ENCODE measurements around the gene PSMC5.

PSMC5 gene

DNA sequence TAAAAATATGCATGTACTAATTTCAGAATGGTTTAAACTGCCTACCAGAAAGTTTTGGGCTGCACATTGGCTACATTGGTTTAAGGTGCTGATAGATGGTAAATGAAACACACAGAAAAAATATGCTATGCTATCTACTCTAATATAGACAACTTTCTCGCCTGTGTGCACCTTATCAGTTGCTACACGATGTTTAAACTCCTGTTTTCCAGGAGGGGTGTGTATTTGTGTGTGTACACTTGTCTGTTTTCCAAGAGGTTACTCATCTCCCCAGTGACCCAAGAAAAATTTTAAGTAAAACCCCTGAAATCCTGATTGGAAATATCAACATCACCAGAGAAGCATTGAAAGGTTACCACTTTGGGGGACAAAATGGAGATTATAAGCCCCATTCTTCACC lies 21.6 kb upstream of the PSMC5 start:
- TF ChIP-seq, protein P1, sequence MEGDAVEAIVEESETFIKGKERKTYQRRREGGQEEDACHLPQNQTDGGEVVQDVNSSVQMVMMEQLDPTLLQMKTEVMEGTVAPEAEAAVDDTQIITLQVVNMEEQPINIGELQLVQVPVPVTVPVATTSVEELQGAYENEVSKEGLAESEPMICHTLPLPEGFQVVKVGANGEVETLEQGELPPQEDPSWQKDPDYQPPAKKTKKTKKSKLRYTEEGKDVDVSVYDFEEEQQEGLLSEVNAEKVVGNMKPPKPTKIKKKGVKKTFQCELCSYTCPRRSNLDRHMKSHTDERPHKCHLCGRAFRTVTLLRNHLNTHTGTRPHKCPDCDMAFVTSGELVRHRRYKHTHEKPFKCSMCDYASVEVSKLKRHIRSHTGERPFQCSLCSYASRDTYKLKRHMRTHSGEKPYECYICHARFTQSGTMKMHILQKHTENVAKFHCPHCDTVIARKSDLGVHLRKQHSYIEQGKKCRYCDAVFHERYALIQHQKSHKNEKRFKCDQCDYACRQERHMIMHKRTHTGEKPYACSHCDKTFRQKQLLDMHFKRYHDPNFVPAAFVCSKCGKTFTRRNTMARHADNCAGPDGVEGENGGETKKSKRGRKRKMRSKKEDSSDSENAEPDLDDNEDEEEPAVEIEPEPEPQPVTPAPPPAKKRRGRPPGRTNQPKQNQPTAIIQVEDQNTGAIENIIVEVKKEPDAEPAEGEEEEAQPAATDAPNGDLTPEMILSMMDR (IDR thresholded peaks at IDR 0.05; ENCODE audit: low read depth, low read length, missing control alignments), result no peak

DNA sequence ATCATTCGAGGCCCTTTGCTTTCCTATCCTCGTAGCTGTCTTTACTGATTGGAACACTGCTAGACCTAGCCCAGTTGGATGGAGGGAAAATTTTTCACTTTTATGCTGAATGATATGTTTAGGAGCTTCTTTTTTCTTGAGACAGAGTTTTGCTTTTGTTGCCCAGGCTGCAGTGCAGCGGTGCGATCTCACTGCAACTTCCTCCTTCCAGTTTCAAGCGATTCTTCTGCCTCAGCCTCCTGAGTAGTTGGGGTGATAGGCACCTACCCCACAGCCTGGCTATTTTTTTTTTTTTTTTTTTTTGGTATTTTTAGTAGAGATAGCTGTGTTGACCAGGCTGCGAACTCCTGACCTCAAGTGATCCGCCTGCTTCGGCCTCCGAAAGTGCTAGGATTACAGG lies 17.3 kb upstream of the PSMC5 start:
- DNase-seq (ENCODE audit: extremely low read depth, low read depth), result no peak

More for the DNA sequence above, 21.6 kb upstream of the PSMC5 start:
- no peak for DNase-seq (ENCODE audit: extremely low read depth, low read depth)
- no peak overlapping the region for H3K4me3 ChIP-seq (replicated peaks; ENCODE audit: low read depth, low read length)

DNA sequence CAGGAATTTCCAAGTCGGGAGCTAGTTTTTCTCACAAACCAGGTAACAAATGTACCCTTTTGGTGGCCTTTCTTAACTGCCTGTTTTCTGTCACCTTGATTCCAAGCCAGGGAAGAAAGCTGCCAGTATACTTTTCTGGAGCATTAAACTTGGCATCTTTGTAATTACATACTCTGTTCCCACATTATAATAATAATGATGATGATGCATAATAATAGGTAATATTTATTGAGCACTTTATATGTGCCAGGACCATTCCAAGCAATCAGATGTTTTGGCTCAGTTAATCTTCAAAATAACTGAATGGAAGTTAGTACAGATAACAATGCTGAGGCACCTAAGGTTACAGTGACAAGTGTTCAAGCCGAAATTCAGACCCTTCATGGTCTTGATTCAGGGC lies 11.1 kb upstream of the PSMC5 start:
- DNase-seq (ENCODE audit: extremely low read depth, low read depth), result no peak
- TF ChIP-seq, protein P1 (IDR thresholded peaks at IDR 0.05; ENCODE audit: low read depth, low read length, missing control alignments), result no peak
- H3K4me3 ChIP-seq (replicated peaks; ENCODE audit: low read depth, low read length), result no peak overlapping the region

More for the DNA sequence above, 17.3 kb upstream of the PSMC5 start:
- H3K4me3 ChIP-seq (replicated peaks; ENCODE audit: low read depth, low read length), result no peak overlapping the region
- TF ChIP-seq, protein P1 (IDR thresholded peaks at IDR 0.05; ENCODE audit: low read depth, low read length, missing control alignments), result no peak

DNA sequence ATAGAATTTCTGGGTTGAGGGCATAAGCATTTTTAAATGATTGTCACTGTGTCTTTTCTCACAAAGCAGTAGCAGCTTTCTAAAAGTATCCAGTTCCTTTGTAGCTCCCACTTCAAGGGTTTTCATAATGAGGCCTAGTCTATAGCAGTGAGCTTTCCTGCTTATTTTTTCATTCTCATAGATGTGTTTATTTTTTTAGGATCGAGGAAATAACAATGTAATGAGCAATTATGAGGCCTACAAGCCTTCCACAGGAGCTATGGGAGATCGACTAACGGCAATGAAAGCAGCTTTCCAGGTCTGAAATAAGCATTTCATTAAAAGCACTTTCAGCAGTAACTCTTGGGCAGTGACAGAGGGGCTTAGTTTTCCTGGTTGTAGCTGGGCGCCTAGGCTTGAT lies 10.6 kb upstream of the PSMC5 start:
- H3K4me3 ChIP-seq (replicated peaks; ENCODE audit: low read depth, low read length), result no peak overlapping the region
- DNase-seq (ENCODE audit: extremely low read depth, low read depth), result no peak
- TF ChIP-seq, protein P1 (IDR thresholded peaks at IDR 0.05; ENCODE audit: low read depth, low read length, missing control alignments), result no peak

DNA sequence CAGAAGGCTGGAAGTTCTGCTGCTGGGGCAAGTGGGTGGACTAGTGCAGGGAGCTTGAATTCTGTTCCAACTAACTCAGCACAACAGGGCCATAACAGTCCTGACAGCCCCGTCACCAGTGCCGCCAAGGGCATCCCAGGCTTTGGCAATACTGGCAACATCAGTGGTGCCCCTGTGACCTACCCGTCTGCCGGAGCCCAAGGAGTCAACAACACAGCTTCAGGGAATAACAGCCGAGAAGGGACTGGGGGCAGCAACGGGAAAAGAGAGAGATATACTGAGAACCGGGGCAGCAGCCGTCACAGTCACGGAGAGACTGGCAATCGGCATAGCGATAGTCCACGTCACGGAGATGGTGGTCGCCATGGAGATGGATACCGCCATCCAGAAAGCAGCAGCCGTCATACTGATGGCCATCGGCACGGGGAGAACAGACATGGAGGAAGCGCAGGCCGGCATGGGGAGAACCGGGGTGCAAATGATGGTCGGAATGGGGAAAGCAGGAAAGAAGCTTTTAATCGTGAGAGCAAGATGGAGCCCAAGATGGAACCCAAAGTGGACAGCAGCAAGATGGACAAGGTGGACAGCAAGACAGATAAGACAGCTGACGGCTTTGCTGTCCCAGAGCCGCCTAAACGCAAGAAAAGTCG lies 9.4 kb upstream of the PSMC5 start:
- TF ChIP-seq, protein P1 (IDR thresholded peaks at IDR 0.05; ENCODE audit: low read depth, low read length, missing control alignments), result no peak
- no peak for DNase-seq (ENCODE audit: extremely low read depth, low read depth)

DNA sequence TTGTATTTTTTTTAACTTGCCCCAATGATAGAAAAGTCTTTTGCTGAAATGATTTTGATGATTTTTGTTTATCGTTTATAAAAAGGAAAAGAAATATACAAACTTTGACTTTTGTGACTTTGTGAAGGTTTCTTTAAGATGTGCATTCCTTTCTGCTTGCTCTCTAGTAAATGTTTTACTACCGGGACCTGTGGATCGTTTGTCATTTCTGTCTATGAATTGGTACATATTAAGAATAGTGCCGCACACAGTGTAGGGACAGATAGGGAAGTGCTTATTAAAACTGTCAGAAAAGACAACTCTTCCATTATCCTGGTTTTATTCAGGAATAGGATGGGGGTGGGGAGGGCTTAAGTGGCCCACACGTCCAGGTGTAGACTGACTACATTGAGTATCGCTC lies 8.1 kb upstream of the PSMC5 start:
- no peak overlapping the region for H3K4me3 ChIP-seq (replicated peaks; ENCODE audit: low read depth, low read length)
- DNase-seq (ENCODE audit: extremely low read depth, low read depth), result no peak
- TF ChIP-seq, protein P1 (IDR thresholded peaks at IDR 0.05; ENCODE audit: low read depth, low read length, missing control alignments), result no peak

More for the DNA sequence above, 9.4 kb upstream of the PSMC5 start:
- no peak overlapping the region for H3K4me3 ChIP-seq (replicated peaks; ENCODE audit: low read depth, low read length)

Measured in HFF-Myc (cell line).